GM21360 (cell line): ENCODE data around the gene PARK7.

Experiments
- ATAC-seq: cut with Tn5 transposase; IDR thresholded peaks from one replicate; pipeline ENCODE4 v1.9.1; 2021; ENCODE audit warnings: mild to moderate bottlenecking, moderate library complexity; ENCODE audit not compliant: unreplicated experiment

The PARK7 gene

DNA sequence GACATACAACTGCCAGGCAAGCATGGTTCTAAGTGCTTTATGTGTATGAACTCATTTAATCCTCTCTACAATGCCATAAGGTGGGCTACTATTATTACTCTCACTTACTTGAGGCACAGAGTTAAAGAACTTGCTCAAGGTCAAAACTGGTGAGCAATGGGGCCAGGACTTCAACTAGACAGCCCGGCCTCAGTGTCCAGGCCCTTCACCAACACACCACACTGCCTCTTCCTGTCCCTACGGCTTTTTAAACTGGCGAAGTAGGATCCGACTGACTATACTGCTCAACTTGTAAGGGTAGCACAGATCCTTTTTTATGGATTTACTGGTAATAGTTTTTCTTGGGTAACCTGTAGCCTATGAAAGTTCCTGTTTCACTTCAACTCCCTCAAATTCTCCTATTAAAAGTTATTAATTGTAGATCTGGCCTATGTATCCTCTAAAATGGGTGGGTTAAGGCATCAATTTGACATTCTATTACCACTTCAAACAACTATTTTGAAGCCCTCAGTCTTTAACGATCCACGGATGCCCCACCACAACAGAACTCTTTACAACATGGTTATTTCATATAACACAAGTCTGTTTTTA is 60.3 kb downstream of the PARK7 start:
- ATAC-seq = no peak

DNA sequence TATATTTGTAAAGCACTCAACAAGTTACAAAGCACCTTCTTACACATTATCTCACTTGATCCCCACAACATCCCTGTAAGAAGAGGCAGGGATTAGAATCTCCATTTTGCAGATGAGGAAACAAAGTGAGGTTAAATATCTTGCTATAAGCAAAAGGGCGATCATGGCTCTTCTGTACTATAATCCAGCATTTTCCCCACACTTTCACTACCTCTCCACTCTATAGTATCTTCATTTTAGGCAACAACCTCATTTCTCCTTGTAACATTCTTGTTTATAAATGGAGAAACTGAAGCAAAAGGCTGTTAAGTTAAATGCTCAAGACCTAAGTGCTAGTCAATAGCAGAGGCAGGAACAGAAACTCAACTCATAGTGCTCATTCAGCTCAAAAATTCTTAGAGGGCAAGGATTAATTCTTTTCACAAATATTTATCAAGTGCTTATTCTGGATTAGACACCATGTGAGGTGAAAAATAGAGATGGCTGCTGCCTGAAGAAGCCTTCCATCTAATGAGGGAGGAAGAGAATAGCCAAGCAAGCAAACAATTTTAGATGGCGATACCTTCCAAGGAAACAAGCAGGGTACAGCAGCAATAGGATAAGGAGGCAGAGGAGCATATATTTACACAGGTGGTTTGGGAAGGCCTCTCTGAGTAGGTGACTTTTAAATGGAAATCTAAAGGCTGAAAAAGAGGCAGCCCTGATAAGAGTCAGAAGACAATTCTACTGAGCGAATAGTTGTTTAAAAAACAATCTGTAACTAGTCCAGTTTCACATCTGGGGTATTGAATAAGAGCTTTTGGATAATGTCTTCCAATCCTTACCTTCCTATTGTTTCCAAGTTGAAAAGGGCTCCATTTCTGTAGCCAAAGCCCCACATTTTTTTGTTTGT is 61.1 kb downstream of the PARK7 start:
- no peak for ATAC-seq

GRCh38 chr1:8023287-8023994 is 61.9 kb downstream of the PARK7 start:
- no peak for ATAC-seq

GRCh38 chr1:8023995-8024313 is 62.4 kb downstream of the PARK7 start:
- no peak for ATAC-seq

DNA sequence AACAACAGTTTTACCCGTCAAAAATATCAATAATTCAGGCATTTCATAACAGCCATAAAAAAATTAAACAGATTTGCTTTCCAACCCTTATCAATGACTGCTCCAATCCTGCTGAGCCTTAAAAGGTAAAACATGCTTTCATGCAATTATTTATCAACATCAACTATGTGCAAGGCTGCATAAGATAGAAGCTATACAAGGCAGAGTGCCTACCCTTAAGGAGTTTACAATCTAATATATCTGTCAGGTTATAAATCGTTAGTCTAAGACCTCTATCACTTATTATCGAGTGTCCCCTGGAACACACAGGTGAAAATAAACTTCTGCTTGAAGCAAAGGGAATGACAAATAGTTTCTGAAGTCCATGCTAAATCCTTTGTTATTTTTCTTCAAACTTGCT is 62.8 kb downstream of the PARK7 start:
- ATAC-seq = no peak

GRCh38 chr1:8025061-8025670 is 63.7 kb downstream of the PARK7 start:
- ATAC-seq = no peak

GRCh38 chr1:8025671-8026144 is 64.2 kb downstream of the PARK7 start:
- ATAC-seq = no peak

DNA sequence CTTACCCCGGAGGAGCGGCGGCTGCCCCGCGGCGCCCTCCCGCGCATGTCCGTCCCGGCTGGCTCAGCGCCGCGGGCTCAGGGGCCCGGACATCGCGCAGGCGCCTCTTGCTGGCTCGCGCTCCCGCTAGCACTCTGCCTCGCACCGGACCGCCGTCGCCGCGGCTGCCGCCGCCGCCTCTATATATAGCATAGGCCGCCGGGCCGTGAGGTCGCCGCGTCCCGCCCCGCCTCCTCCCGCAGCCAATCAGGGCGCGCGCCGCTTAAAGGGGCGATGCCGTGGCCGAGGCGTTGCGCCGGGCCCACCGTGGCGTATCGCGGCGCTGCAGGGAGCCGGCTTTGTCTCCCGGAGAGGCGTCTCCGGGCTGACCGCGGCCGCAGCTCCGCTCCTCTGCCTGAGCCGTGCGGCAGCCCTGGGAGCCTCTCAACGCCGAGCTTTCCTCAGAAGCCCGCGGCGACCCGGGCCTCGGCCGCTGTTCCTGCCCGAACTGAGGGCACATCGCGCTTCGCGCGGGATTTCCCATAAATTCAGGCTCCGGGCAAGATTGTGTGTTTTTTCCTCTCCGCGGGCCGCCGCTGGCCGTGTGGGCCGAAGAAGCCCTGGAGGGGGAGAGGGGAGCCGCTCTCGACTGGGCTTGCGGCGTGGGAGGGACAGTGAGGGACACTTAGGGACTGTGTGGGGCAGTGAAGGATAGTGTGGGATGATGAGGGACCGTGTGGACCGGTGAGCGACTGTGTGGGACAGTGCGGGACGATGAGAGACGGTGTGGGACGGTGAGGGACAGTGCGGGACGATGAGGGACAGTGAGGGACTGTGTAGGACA is 64.9 kb downstream of the PARK7 start, which contains the start of gene ERRFI1:
Gene ERRFI1, minus strand, starts transcription at position 157 of the 823 bp plus-strand sequence. CDS start 10,690 bp downstream, outside the sequence.
- peak; percentile 93 for ATAC-seq

GRCh38 chr1:8026976-8027747 is 65.7 kb downstream of the PARK7 start:
- ATAC-seq = no peak

- no peak for ATAC-seq
Observed at GRCh38 chr1:8027748-8028570, 66.4 kb downstream of the PARK7 start.

- no peak for ATAC-seq
Observed at GRCh38 chr1:8028571-8028910, 67.0 kb downstream of the PARK7 start.

- no peak for ATAC-seq
Observed at GRCh38 chr1:8031176-8031785, 69.8 kb downstream of the PARK7 start.

GRCh38 chr1:8032366-8032910 is 70.9 kb downstream of the PARK7 start:
- no peak for ATAC-seq

DNA sequence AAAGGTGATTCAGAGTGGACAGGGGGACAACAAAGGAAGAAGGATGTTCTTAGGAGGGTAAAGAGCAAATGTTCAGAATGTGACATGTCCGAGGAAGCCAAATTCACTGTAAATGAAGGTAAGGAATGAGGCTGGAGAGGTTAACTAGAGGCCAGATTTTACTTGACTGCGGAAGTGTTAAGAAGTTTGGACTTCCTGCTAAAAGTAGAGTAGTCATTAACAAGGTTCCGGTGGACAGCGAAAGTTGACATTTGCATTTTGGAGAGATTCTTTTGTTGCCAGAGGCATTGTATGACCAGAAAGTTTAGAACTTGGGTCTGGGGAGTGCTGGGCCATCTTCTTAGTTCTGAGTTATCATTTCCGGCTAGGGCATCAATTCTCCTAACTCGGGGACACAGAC is 71.8 kb downstream of the PARK7 start:
- ATAC-seq = no peak
